Stimulated activated CD4-positive, alpha-beta T cell treated with anti-CD3 and anti-CD28 coated beads, Interleukin-4, amount 100 ng/mL, for 48 hours (primary cell): ENCODE measurements around the gene SLC41A3.
"Not testable (repeated sequence)": the region's sequence is repeated elsewhere in the genome, so short reads cannot be mapped to it uniquely, and the experiment has no call there.

Source experiments
- DNase-seq, 2 donors: peaks; one replicate each; pipeline ENCODE4 v3.0.0-alpha.2; 2020; ENCODE audit warnings: low read depth in 2 of 2

Gene SLC41A3

GRCh38 chr3:126106336-126107202 is 22.6 kb upstream of the SLC41A3 start:
- no peak for DNase-seq

- no peak for DNase-seq
Measured at GRCh38 chr3:126105691-126106187, 21.8 kb upstream of the SLC41A3 start.

GRCh38 chr3:126104742-126105605 is 21.1 kb upstream of the SLC41A3 start:
- DNase-seq, result no peak

GRCh38 chr3:126104028-126104635 is 20.2 kb upstream of the SLC41A3 start:
- DNase-seq, result no peak

- no peak for DNase-seq
Measured at GRCh38 chr3:126103121-126104027, 19.4 kb upstream of the SLC41A3 start.

GRCh38 chr3:126102530-126102951 is 18.6 kb upstream of the SLC41A3 start:
- DNase-seq, result no peak

- no peak for DNase-seq
Measured at GRCh38 chr3:126102011-126102410, 18.1 kb upstream of the SLC41A3 start.

GRCh38 chr3:126101521-126101982 is 17.6 kb upstream of the SLC41A3 start:
- DNase-seq, result no peak

GRCh38 chr3:126100634-126101301 is 16.8 kb upstream of the SLC41A3 start:
- DNase-seq, result no peak

- DNase-seq, result no peak
Measured at GRCh38 chr3:126100269-126100633, 16.3 kb upstream of the SLC41A3 start.

GRCh38 chr3:126098391-126098858 is 14.5 kb upstream of the SLC41A3 start:
- no peak for DNase-seq

- DNase-seq, result no peak
Measured at GRCh38 chr3:126097801-126098200, 13.9 kb upstream of the SLC41A3 start.

- DNase-seq, result not testable (repeated sequence)
Measured at GRCh38 chr3:126096274-126096673, 12.3 kb upstream of the SLC41A3 start.

- not testable (repeated sequence) for DNase-seq
Measured at GRCh38 chr3:126092128-126092527, 8.2 kb upstream of the SLC41A3 start.

GRCh38 chr3:126087552-126088175 is 3.7 kb upstream of the SLC41A3 start:
- DNase-seq, result no peak

GRCh38 chr3:126085841-126086240 is 1.9 kb upstream of the SLC41A3 start:
- DNase-seq, result no peak

- DNase-seq, result no peak
Measured at GRCh38 chr3:126085276-126085675, 1.4 kb upstream of the SLC41A3 start.

- no peak for DNase-seq
Measured at GRCh38 chr3:126084768-126085180, 850 bp upstream of the SLC41A3 start.

GRCh38 chr3:126083511-126083912 is 412 bp downstream of the SLC41A3 start:
- DNase-seq, result peak in 1 of 2 donors; percentile 35

- DNase-seq, result no peak
Measured at GRCh38 chr3:126083138-126083445, 832 bp downstream of the SLC41A3 start.
